Measurements from ENCODE around the gene ATP8A2.

ATP8A2 gene

DNA sequence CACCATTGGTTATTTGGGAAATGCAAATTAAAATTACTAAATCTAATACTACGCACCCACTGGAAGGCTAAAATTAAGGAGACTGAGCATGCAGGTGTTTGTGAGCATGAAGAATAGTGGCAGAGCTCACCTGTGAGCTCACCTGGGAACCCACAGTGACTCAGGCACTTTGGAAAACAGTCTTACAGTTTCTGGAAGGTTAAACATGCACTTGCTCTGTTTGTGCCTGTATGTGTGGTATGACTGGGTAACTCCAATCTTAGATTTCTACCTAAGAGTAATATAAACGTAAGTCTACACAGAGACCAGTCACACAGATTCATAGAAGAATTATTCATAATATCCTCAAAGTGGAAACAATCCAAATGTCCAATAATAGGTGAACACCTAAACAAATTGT, 318.8 kb downstream of the ATP8A2 start:
- no peak overlapping the region for H3K4me3 ChIP-seq (ENCODE audit: insufficient read depth in 1 of 2, low read depth in 1 of 2, low read length in 2 of 2)
- no peak overlapping the region for H4K8ac ChIP-seq (ENCODE audit: low read length)
- H2AFZ ChIP-seq (ENCODE audit: low read depth, low read length) = no peak overlapping the region
- H3K18ac ChIP-seq (ENCODE audit: low read depth in 1 of 2, low read length in 2 of 2) = no peak overlapping the region
- H4K91ac ChIP-seq (ENCODE audit: low read length) = no peak overlapping the region
- 100% methylated on average over 1 of the region's 2 CpGs for WGBS
- H3K36me3 ChIP-seq (ENCODE audit: control insufficient read depth in 1 of 2, insufficient read depth in 2 of 2, low read depth in 1 of 2, low read length in 2 of 2) = no peaks in the 10 kb centered on the region
- no peak overlapping the region for H3K14ac ChIP-seq (ENCODE audit: low read length in 2 of 2)
- H2BK15ac ChIP-seq (ENCODE audit: low read depth, poor library complexity, severe bottlenecking) = no peak overlapping the region
- H2BK5ac ChIP-seq (ENCODE audit: low read depth, low read length, poor library complexity, severe bottlenecking) = no peak overlapping the region
- H2BK12ac ChIP-seq (ENCODE audit: low read length in 2 of 2) = no peak overlapping the region
- H3K27ac ChIP-seq (ENCODE audit: low read length, poor library complexity, severe bottlenecking) = no peak overlapping the region
- no peak for DNase-seq
- no peaks in the 10 kb centered on the region for H3K79me1 ChIP-seq (replicated peaks; ENCODE audit: low read length, poor library complexity, severe bottlenecking)
- no peak overlapping the region for H3K4ac ChIP-seq (ENCODE audit: low read depth in 1 of 2, low read length in 2 of 2)
- no peak overlapping the region for H3K23ac ChIP-seq (ENCODE audit: low read length in 2 of 2)
- no peak overlapping the region for H3K4me2 ChIP-seq (ENCODE audit: low read length, poor library complexity, severe bottlenecking)
- H3K9me3 ChIP-seq (ENCODE audit: control insufficient read depth, low read length) = no peaks in the 10 kb centered on the region
- H3K9ac ChIP-seq (ENCODE audit: low read length) = no peak overlapping the region
- H3K4me1 ChIP-seq (ENCODE audit: control insufficient read depth, insufficient read depth, low read depth, low read length) = peaks cover 2% of the 10 kb centered on the region
- H2BK120ac ChIP-seq (ENCODE audit: low read depth, low read length) = no peak overlapping the region
- H2AK5ac ChIP-seq (ENCODE audit: low read length, severe bottlenecking) = no peak overlapping the region
- peaks cover 0 to 11% of the 10 kb centered on the region in 2 experiments for H3K27me3 ChIP-seq (ENCODE audit: control insufficient read depth in 1 of 2, insufficient read depth in 1 of 2, low read length in 2 of 2)

DNA sequence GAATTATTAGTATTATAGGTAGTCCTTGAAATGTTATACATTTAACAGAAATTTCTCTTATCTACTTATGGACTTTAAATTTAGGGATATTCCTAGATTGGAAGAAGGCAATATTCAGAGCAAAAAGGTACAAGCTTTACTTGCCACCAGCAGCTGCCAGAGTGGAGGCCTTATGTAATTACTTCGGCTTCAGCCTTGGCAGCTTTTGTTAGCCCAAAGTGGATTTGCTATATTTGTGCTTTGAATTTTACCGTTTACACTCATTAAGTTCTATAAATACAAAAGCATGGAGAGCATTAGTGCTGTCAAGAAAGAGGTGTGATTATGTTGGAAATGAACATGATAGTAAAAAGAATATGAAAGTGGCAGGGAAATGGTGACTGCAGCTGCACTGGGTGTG, 319.9 kb downstream of the ATP8A2 start:
- Histone ChIP-seq H3K9me3 (ENCODE audit: control insufficient read depth, low read length) (peaks cover 3% of the 10 kb centered on the region), H3K27me3 (ENCODE audit: control insufficient read depth in 1 of 2, insufficient read depth in 1 of 2, low read length in 2 of 2) (peaks cover 0 to 11% of the 10 kb centered on the region in 2 experiments), H3K14ac (ENCODE audit: low read length in 2 of 2) (no peak overlapping the region), H2AK5ac (ENCODE audit: low read length, severe bottlenecking) (no peak overlapping the region), H2BK120ac (ENCODE audit: low read depth, low read length) (no peak overlapping the region), H2BK5ac (ENCODE audit: low read depth, low read length, poor library complexity, severe bottlenecking) (no peak overlapping the region), H3K79me1 (replicated peaks; ENCODE audit: low read length, poor library complexity, severe bottlenecking) (no peaks in the 10 kb centered on the region), H3K4me3 (ENCODE audit: insufficient read depth in 1 of 2, low read depth in 1 of 2, low read length in 2 of 2) (no peak overlapping the region), H3K4me2 (ENCODE audit: low read length, poor library complexity, severe bottlenecking) (no peak overlapping the region), H2BK12ac (ENCODE audit: low read length in 2 of 2) (no peak overlapping the region), H3K27ac (ENCODE audit: low read length, poor library complexity, severe bottlenecking) (no peak overlapping the region), H3K23ac (ENCODE audit: low read length in 2 of 2) (no peak overlapping the region), H4K8ac (ENCODE audit: low read length) (no peak overlapping the region), H3K4me1 (ENCODE audit: control insufficient read depth, insufficient read depth, low read depth, low read length) (peaks cover 2% of the 10 kb centered on the region), H2AFZ (ENCODE audit: low read depth, low read length) (no peak overlapping the region), H3K36me3 (ENCODE audit: control insufficient read depth in 1 of 2, insufficient read depth in 2 of 2, low read depth in 1 of 2, low read length in 2 of 2) (no peaks in the 10 kb centered on the region), H4K91ac (ENCODE audit: low read length) (no peak overlapping the region), H3K4ac (ENCODE audit: low read depth in 1 of 2, low read length in 2 of 2) (no peak overlapping the region), H2BK15ac (ENCODE audit: low read depth, poor library complexity, severe bottlenecking) (no peak overlapping the region), H3K18ac (ENCODE audit: low read depth in 1 of 2, low read length in 2 of 2) (no peak overlapping the region), H3K9ac (ENCODE audit: low read length) (no peak overlapping the region)
- WGBS = 93% methylated on average over 2 of the region's 2 CpGs
- DNase-seq = no peak

DNA sequence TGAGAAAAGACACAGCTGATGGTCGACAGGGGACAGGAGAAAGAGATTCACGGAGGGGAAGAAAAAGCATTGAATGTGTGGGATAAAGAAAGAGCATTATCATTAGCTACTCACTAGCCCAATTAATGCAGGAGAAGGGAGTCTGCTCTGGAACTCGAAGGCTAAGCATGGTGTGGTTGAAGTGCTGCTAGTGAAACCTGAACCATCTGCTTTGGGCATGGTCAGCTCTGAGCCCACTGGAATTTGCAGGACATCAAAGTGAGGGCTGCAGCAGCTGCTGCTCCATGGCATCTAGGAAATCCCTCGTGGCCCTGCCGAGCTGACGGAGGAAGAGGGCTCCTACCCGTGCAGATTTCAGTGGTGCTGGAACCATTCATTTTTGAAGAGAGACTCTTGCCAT, 320.3 kb downstream of the ATP8A2 start:
- Histone ChIP-seq H3K23ac (ENCODE audit: low read length in 2 of 2) (no peak overlapping the region), H2BK120ac (ENCODE audit: low read depth, low read length) (no peak overlapping the region), H3K9ac (ENCODE audit: low read length) (no peak overlapping the region), H3K14ac (ENCODE audit: low read length in 2 of 2) (no peak overlapping the region), H3K27me3 (ENCODE audit: control insufficient read depth in 1 of 2, insufficient read depth in 1 of 2, low read length in 2 of 2) (peaks cover 0 to 11% of the 10 kb centered on the region in 2 experiments), H3K4me3 (ENCODE audit: insufficient read depth in 1 of 2, low read depth in 1 of 2, low read length in 2 of 2) (no peak overlapping the region), H4K91ac (ENCODE audit: low read length) (no peak overlapping the region), H3K4me1 (ENCODE audit: control insufficient read depth, insufficient read depth, low read depth, low read length) (peaks cover 2% of the 10 kb centered on the region), H4K8ac (ENCODE audit: low read length) (no peak overlapping the region), H2AK5ac (ENCODE audit: low read length, severe bottlenecking) (no peak overlapping the region), H2BK5ac (ENCODE audit: low read depth, low read length, poor library complexity, severe bottlenecking) (no peak overlapping the region), H3K4ac (ENCODE audit: low read depth in 1 of 2, low read length in 2 of 2) (no peak overlapping the region), H2BK15ac (ENCODE audit: low read depth, poor library complexity, severe bottlenecking) (no peak overlapping the region), H3K9me3 (ENCODE audit: control insufficient read depth, low read length) (peaks cover 3% of the 10 kb centered on the region), H3K18ac (ENCODE audit: low read depth in 1 of 2, low read length in 2 of 2) (no peak overlapping the region), H3K4me2 (ENCODE audit: low read length, poor library complexity, severe bottlenecking) (no peak overlapping the region), H2AFZ (ENCODE audit: low read depth, low read length) (no peak overlapping the region), H3K36me3 (ENCODE audit: control insufficient read depth in 1 of 2, insufficient read depth in 2 of 2, low read depth in 1 of 2, low read length in 2 of 2) (no peaks in the 10 kb centered on the region), H2BK12ac (ENCODE audit: low read length in 2 of 2) (no peak overlapping the region), H3K27ac (ENCODE audit: low read length, poor library complexity, severe bottlenecking) (no peak overlapping the region), H3K79me1 (replicated peaks; ENCODE audit: low read length, poor library complexity, severe bottlenecking) (no peaks in the 10 kb centered on the region)
- no peak for DNase-seq
- WGBS = 53% methylated on average over 7 of the region's 7 CpGs

DNA sequence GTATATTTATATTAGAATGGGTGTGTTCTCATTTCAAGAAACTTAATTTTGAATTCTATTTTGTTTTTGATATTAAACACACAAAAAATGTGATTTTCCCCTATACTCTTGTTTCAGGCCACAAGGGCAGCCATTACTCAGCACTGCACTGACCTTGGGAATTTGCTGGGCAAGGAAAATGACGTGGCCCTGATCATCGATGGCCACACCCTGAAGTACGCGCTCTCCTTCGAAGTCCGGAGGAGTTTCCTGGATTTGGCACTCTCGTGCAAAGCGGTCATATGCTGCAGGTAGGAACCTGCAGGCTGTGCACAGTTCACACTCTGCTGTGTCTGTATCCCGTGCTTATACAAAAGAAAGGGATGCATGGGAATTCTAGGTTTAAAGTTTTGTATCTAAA, 327.3 kb downstream of the ATP8A2 start:
- Histone ChIP-seq H2BK12ac (ENCODE audit: low read length in 2 of 2) (no peak overlapping the region), H3K4me3 (ENCODE audit: insufficient read depth in 1 of 2, low read depth in 1 of 2, low read length in 2 of 2) (no peak overlapping the region), H2AFZ (ENCODE audit: low read depth, low read length) (no peak overlapping the region), H2BK5ac (ENCODE audit: low read depth, low read length, poor library complexity, severe bottlenecking) (no peak overlapping the region), H3K18ac (ENCODE audit: low read depth in 1 of 2, low read length in 2 of 2) (no peak overlapping the region), H2BK120ac (ENCODE audit: low read depth, low read length) (no peak overlapping the region), H2AK5ac (ENCODE audit: low read length, severe bottlenecking) (no peak overlapping the region), H3K23ac (ENCODE audit: low read length in 2 of 2) (no peak overlapping the region), H3K79me1 (replicated peaks; ENCODE audit: low read length, poor library complexity, severe bottlenecking) (no peaks in the 10 kb centered on the region), H3K4me1 (ENCODE audit: control insufficient read depth, insufficient read depth, low read depth, low read length) (peaks cover 2% of the 10 kb centered on the region), H3K36me3 (ENCODE audit: control insufficient read depth in 1 of 2, insufficient read depth in 2 of 2, low read depth in 1 of 2, low read length in 2 of 2) (no peaks in the 10 kb centered on the region), H3K9ac (ENCODE audit: low read length) (no peak overlapping the region), H4K91ac (ENCODE audit: low read length) (no peak overlapping the region), H3K27ac (ENCODE audit: low read length, poor library complexity, severe bottlenecking) (no peak overlapping the region), H3K4me2 (ENCODE audit: low read length, poor library complexity, severe bottlenecking) (no peak overlapping the region), H3K9me3 (ENCODE audit: control insufficient read depth, low read length) (peaks cover 3% of the 10 kb centered on the region), H3K14ac (ENCODE audit: low read length in 2 of 2) (no peak overlapping the region), H2BK15ac (ENCODE audit: low read depth, poor library complexity, severe bottlenecking) (no peak overlapping the region), H3K27me3 (ENCODE audit: control insufficient read depth in 1 of 2, insufficient read depth in 1 of 2, low read length in 2 of 2) (no peaks in the 10 kb centered on the region), H3K4ac (ENCODE audit: low read depth in 1 of 2, low read length in 2 of 2) (no peak overlapping the region), H4K8ac (ENCODE audit: low read length) (no peak overlapping the region)
- no peak for DNase-seq
- WGBS = 89% methylated on average over 8 of the region's 9 CpGs
